CD14-positive monocyte (primary cell): ENCODE data around the gene OXT. TPM values are rescaled to one million over a fixed set of nuclear protein-coding genes. Genes with fewer than 3 reads are reported as not detected.

Experiments used
- DNase-seq, 3 donors: peaks; one replicate each; pipeline ENCODE4 v3.0.0-alpha.2; 2011 to 2022
- H2AFZ ChIP-seq: 2 replicates; pipeline ENCODE4 v1.6.0; 2012; ENCODE audit warnings: mild to moderate bottlenecking, low read depth, low read length, inconsistent platforms; ENCODE audit not compliant: insufficient read depth, poor library complexity, severe bottlenecking
- H3K27ac ChIP-seq, 2 donors: 1 replicate in 1 of 2; 2 replicates in 1 of 2; pipeline ENCODE4 v1.5.1; 2012 to 2013; ENCODE audit warnings: low read length in 2 of 2, control low read depth in 1 of 2, inconsistent platforms in 1 of 2, low read depth in 1 of 2, mild to moderate bottlenecking in 1 of 2
- H3K27me3 ChIP-seq, 2 donors: one replicate each; pipeline versions ENCODE4 v1.6.0 to v1.6.1; 2011 to 2013; ENCODE audit warnings: low read length in 2 of 2; ENCODE audit not compliant: control insufficient read depth in 2 of 2, insufficient read depth in 2 of 2
- H3K36me3 ChIP-seq, 2 donors: replicated peaks in 1 of 2; 1 replicate in 1 of 2; 2 replicates in 1 of 2; pipeline versions ENCODE4 v1.5.1 to v1.6.1; 2012 to 2013; ENCODE audit warnings: low read length in 2 of 2, control low read depth in 1 of 2, inconsistent platforms in 1 of 2, mild to moderate bottlenecking in 1 of 2; ENCODE audit not compliant: insufficient read depth in 2 of 2, control insufficient read depth in 1 of 2
- H3K4me1 ChIP-seq, 2 donors: 1 replicate in 1 of 2; 2 replicates in 1 of 2; pipeline versions ENCODE4 v1.5.1 to v1.6.1; 2012 to 2013; ENCODE audit warnings: low read length in 2 of 2, control low read depth in 1 of 2, inconsistent platforms in 1 of 2, mild to moderate bottlenecking in 1 of 2, moderate library complexity in 1 of 2; ENCODE audit not compliant: insufficient read depth in 2 of 2, control insufficient read depth in 1 of 2
- H3K4me2 ChIP-seq: replicated peaks from 2 replicates; pipeline ENCODE3; 2012; ENCODE audit warnings: low read length, moderate library complexity, mild to moderate bottlenecking; ENCODE audit not compliant: poor library complexity, severe bottlenecking; ENCODE audit errors: extremely low read depth
- H3K4me3 ChIP-seq, 3 experiments: fragments of 200-600 bp in 1 of 3; sonication (generic) in 1 of 3; replicated peaks in 1 of 3; 1 replicate in 2 of 3; 2 replicates in 1 of 3; pipeline ENCODE4 v1.5.1; 2011 to 2013; ENCODE audit warnings: low read length in 3 of 3, mild to moderate bottlenecking in 3 of 3, control low read depth in 2 of 3, low read depth in 2 of 3, inconsistent platforms in 1 of 3, moderate library complexity in 1 of 3
- H3K79me2 ChIP-seq: 2 replicates; pipeline ENCODE4 v1.6.0; 2012; ENCODE audit warnings: mild to moderate bottlenecking, control low read depth, inconsistent platforms, low read length, moderate library complexity; ENCODE audit not compliant: insufficient read depth
- H3K9ac ChIP-seq: 2 replicates; pipeline ENCODE4 v1.6.0; 2017; ENCODE audit warnings: low read length, mild to moderate bottlenecking; ENCODE audit not compliant: insufficient read depth, poor library complexity, severe bottlenecking
- H3K9me3 ChIP-seq, 2 donors: replicated peaks in 1 of 2; 1 replicate in 1 of 2; 2 replicates in 1 of 2; pipeline versions ENCODE4 v1.5.1 to v1.6.1; 2012 to 2013; ENCODE audit warnings: low read length in 2 of 2, control low read depth in 1 of 2; ENCODE audit not compliant: control insufficient read depth in 1 of 2, insufficient read depth in 1 of 2
- H4K20me1 ChIP-seq: 2 replicates; pipeline ENCODE4 v1.6.0; 2012; ENCODE audit warnings: mild to moderate bottlenecking, low read length, control low read depth, moderate library complexity; ENCODE audit not compliant: insufficient read depth
- H3K27ac Mint-ChIP-seq, 7 donors: one replicate each; pipeline ENCODE4 v1.8.0; 2020; ENCODE audit warnings: mild to moderate bottlenecking in 7 of 7, mixed read lengths in 7 of 7, moderate library complexity in 6 of 7, inconsistent platforms in 2 of 7
- H3K27me3 Mint-ChIP-seq, 3 donors: one replicate each; pipeline ENCODE4 v1.8.0; 2021 to 2022; ENCODE audit warnings: low read depth in 3 of 3, mild to moderate bottlenecking in 3 of 3, mixed read lengths in 3 of 3, moderate library complexity in 3 of 3, inconsistent platforms in 1 of 3
- H3K36me3 Mint-ChIP-seq, 2 donors: one replicate each; pipeline ENCODE4 v1.8.0; 2020; ENCODE audit warnings: mixed read lengths in 2 of 2, inconsistent platforms in 1 of 2, mild to moderate bottlenecking in 1 of 2
- H3K4me1 Mint-ChIP-seq: one replicate; pipeline ENCODE4 v1.8.0; 2020; ENCODE audit warnings: mild to moderate bottlenecking, mixed read lengths
- H3K4me3 Mint-ChIP-seq, 2 donors: one replicate each; pipeline ENCODE4 v1.8.0; 2020; ENCODE audit warnings: mild to moderate bottlenecking in 2 of 2, mixed read lengths in 2 of 2, moderate library complexity in 1 of 2
- H3K9me3 Mint-ChIP-seq, 7 donors: one replicate each; pipeline ENCODE4 v1.8.0; 2020 to 2022; ENCODE audit warnings: mixed read lengths in 7 of 7, mild to moderate bottlenecking in 6 of 7, moderate library complexity in 6 of 7, inconsistent platforms in 2 of 7
- CTCF ChIP-seq: fragments of 200-600 bp; IDR thresholded peaks from one replicate; pipeline ENCODE4 v1.8.0; 2022; ENCODE audit warnings: antibody characterized with exemption, mild to moderate bottlenecking
- WGBS: methylation state at CpG from one replicate; pipeline ENCODE4 v1.1.5; 2013; ENCODE audit warnings: missing lambda C conversion rate; ENCODE audit not compliant: insufficient coverage; 5-methylcytosine and 5-hydroxymethylcytosine counted together
- intact Hi-C, 2 donors: fragments of 100-400 bp; cut with micrococcal nuclease; formaldehyde crosslinking; loops; one replicate each; pipeline versions ENCODE4 v1.15.0 to v1.15.1; 2023
- polyA plus RNA-seq, 3 donors: library from polyadenylated mRNA; depleted of rRNA in 1 of 3; unstranded in 2 of 3; stranded (reverse) in 1 of 3; fragments of 300-500 nt in 2 of 3; fragments of >200 nt in 1 of 3; fragmentation: Illumina TruSeq in 2 of 3; gene quantifications; 1 replicate in 2 of 3; 2 replicates in 1 of 3; pipeline ENCODE4 v1.2.3, GENCODE V29; 2012 to 2021

The OXT gene
- polyA plus RNA-seq, 3 donors = not detected

GRCh38 chr20:3106658-3107463 lies 35.4 kb downstream of the OXT start:
- Histone ChIP-seq H3K9me3 (no peaks in the 10 kb centered on the region), H3K4me1 (peaks cover 9 to 29% of the 10 kb centered on the region in 2 donors), H2AFZ (no peak overlapping the region), H3K27me3 (peaks cover 0 to 2% of the 10 kb centered on the region in 2 donors), H3K27ac (no peak overlapping the region), H3K4me2 (no peak overlapping the region), H3K4me3 (no peak overlapping the region), H3K9ac (peak overlapping the region; percentile 15), H4K20me1 (peaks cover 3% of the 10 kb centered on the region), H3K36me3 (peaks cover 13 to 45% of the 10 kb centered on the region in 2 donors), H3K79me2 (no peaks in the 10 kb centered on the region)
- Mint-ChIP-seq H3K27me3 (peaks cover 8 to 19% (median 11%) of the 10 kb centered on the region in 3 donors), H3K27ac (no peak overlapping the region), H3K4me1 (peaks cover 25% of the 10 kb centered on the region), H3K4me3 (no peak overlapping the region), H3K36me3 (peaks cover 32 to 44% of the 10 kb centered on the region in 2 donors), H3K9me3 (no peaks in the 10 kb centered on the region)
- 19% methylated on average over 8 of the region's 14 CpGs for WGBS
- intact Hi-C loops = no loop called here
- no peak for TF ChIP-seq CTCF
- no peak for DNase-seq

- no peaks in the 10 kb centered on the region for H3K9me3 ChIP-seq
- intact Hi-C loops = no loop called here
- peaks cover 23% of the 10 kb centered on the region for H3K4me1 Mint-ChIP-seq
- H3K27ac ChIP-seq = no peak overlapping the region
- H4K20me1 ChIP-seq = peaks cover 3% of the 10 kb centered on the region
- peaks cover 35 to 48% of the 10 kb centered on the region in 2 donors for H3K36me3 Mint-ChIP-seq
- peaks cover 3 to 23% of the 10 kb centered on the region in 2 donors for H3K4me1 ChIP-seq
- peaks cover 13 to 46% of the 10 kb centered on the region in 2 donors for H3K36me3 ChIP-seq
- H3K4me3 Mint-ChIP-seq = no peak overlapping the region
- no peaks in the 10 kb centered on the region for H3K9me3 Mint-ChIP-seq
- H2AFZ ChIP-seq = no peak overlapping the region
- H3K27me3 ChIP-seq = no peaks in the 10 kb centered on the region
- 77% methylated on average over 9 of the region's 12 CpGs for whole genome bisulfite sequencing
- no peak overlapping the region for H3K4me2 ChIP-seq
- H3K9ac ChIP-seq = peak overlapping the region; percentile 15
- no peak for TF ChIP-seq CTCF
- no peak overlapping the region for H3K27ac Mint-ChIP-seq
- DNase-seq = no peak
- no peak overlapping the region for H3K4me3 ChIP-seq
- H3K27me3 Mint-ChIP-seq = peaks cover 5 to 14% (median 7%) of the 10 kb centered on the region in 3 donors
- H3K79me2 ChIP-seq = no peaks in the 10 kb centered on the region
Observed at GRCh38 chr20:3107464-3108025, 36.1 kb downstream of the OXT start.
